HG03139 (cell line): ENCODE results near the gene FAM53C.

Source experiments
- ATAC-seq: cut with Tn5 transposase; IDR thresholded peaks from one replicate; pipeline ENCODE4 v1.9.1; 2021; ENCODE audit not compliant: unreplicated experiment

The FAM53C gene

DNA sequence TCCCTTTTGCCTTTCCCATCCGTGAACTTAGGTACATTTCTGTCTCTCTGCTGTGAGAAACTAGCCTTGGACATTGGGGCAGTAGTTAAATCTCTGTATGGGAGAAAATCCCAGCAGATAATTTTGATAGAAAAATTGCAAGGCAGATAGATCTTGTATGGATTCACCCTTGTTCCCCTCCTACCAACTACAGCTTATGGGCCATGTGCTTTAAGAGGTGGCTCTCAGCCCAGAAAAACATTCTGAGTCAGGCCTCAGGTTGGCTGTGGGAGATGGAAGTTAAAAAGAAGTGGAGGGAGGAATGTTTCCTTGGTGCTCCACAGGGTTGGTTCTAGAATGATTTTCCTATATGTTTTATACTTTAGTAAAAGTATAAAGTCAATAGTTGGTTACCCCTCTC is 13.0 kb downstream of the FAM53C start:
- no peak for ATAC-seq

DNA sequence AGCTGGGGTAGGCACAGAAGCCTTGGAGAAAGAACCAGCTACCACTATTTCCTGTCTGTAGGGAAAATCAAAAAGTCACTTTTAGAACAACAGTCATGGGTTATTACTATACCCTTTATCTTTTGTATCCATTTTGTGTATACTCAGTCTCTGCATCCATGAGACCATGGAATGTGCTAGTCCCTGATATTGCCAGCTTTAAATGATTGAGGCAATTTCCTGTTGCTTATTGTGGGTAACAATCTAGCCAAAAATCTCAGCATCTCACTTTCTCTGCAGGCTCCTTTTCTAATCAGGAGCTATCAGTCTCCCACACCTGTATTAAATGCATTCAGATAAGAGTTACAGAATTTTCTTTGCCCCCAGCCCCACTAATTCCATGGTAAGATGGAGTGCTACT is 13.5 kb downstream of the FAM53C start:
- ATAC-seq: no peak

DNA sequence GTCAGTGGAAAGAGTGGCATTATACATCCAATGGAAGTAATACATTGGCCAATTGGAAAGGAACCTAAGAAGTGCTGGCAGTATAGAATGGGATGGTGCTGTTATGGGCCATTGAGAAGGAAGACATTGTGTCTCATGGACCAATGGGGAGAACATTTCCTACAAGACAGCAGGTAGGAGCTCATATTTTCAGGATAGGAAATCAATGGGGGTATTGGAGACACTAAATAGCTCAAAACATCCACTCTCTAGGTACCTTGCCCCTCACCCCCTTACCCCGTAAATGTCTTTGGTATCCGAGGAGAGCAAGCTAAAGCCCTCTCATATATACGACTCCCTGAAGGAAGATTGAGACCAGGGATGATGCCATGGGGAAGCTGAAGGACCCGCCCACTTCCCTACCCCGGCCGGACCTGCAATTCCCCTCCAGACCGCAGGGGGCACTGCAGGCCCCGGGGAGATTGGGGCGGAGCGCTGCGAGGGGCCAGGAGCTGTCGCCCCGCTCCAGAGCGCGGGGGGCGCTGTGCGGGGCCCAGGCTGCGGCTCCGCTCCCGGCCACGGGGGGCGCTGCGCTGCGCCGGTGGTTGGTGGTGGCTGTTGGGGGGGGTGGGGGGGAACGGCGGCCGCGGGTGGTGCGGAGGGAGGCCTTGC is 14.1 kb downstream of the FAM53C start, which contains the start of gene KDM3B:
TSS of gene KDM3B (plus strand) at position 615 of the 651 bp plus-strand sequence. CDS start 111 bp downstream, outside the sequence.
- ATAC-seq: peak; percentile 64

DNA sequence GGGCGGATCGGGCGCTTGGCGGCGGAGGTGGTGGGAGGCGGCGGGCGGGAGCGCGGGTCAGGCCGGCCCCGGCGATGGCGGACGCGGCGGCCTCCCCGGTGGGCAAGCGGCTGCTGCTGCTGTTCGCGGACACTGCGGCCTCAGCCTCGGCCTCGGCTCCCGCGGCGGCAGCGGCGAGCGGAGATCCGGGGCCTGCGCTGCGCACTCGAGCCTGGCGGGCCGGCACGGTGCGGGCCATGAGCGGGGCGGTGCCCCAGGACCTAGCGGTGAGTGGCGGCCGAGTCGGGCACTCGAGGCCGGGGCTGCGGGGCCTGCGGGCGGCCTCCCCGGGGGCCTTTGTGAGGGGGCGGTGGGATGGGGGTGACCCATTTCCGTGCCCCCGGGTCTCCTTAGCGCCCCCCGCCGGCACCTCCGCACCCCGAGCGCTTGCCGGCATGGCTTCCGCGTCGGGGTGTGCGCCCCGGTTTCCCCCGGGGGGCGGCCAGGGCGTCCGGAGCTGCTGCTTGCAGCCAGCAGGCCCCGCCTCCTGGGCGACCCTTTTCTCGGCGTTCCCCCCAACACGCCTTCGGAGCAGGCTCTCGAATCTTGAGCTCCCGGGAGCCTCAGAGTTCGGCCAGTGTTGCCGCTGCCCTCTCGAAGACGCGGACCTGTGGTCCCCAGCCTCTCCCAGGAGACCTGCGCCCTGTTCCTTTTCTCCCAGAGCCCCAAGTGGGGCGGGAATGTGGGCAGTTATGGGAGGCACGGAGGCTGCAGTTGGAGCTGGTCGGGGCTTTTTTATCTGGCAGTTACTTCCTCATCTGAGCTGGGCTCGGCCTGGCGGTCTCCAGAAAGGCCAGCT is 14.9 kb downstream of the FAM53C start:
- peak; percentile 35 for ATAC-seq

DNA sequence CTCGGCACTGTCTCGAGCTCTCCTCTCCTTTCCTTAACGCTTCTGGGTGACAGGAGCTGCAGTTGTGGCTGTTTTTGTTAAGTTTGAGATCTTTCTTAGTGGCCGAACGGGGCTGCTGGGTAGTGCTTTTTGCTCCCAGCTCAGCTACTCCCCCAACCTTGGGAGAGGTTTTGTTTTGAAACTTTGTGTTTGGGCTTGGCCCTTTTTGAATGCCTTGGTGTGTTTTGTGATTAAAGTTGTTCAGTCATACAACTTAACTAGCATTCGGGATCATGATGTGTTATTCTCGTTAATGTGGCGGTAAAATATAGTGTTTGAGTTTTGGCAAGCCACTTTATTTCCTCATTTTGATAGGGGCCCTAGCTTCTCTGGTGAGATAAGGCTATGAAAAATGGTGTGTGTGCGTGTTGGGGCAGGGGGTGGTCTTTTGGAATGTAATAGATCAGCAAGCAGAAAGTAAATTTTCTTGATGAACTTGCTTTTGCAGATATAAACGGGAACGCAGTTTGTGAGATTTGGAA is 15.6 kb downstream of the FAM53C start:
- no peak for ATAC-seq

DNA sequence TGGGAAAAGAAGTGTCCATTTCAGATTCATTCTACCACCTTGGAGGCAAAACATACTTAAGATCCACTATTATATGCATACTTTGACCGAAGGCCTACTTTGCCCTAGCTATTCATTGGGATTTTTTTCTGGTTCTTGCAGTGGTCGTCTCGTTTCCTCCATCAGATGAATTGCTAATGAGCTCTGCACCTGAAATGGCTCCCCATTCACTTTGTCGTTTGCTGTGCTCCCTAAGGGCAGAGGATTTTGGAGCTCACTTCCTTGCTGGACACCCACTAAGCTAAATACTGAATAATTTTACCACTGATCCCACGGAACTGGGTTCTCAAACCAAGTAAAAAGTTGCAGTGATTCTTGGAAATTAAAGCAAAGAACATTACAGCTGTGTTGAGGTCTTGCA is 16.3 kb downstream of the FAM53C start:
- no peak for ATAC-seq

DNA sequence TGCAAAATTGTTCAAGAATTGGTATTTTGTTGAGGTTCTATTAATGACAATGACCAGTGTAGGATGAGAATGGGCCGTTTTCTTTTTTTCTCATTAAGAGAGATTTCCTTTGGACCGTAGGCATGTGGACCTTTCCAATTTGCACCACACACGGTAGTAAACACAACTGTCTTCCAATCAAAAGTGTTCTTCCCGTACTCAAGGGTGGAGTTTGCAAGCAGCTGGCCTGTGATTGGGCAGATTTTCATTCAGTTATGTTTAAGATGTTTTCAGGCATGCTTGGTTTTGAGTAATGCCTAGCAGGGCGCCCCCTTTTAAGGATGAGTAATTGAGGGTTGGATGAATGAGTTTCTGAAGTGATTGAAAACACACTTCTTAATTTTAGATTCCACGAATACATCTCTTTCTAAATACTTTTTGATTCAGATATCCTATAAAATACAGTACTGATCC is 16.9 kb downstream of the FAM53C start:
- peak; percentile 30 for ATAC-seq

DNA sequence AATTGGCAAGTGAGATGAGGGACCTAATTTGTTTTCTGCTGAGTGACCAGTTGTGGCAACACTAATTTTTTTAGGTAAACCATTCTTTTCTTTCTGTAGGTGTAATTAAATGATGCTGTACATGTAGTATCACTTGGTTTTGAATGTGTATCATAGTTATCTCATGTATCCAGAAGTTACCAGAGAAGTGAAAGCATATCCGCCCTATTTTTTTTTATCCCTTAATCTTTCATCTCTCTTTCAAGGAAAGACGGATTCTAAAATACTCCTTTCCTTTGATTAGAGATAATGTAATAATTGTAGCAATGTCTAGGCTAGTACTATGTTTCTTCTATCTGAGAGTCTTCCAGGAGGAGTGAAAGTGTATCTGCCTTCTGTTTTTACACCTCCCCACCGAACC is 21.6 kb downstream of the FAM53C start:
- ATAC-seq: no peak

DNA sequence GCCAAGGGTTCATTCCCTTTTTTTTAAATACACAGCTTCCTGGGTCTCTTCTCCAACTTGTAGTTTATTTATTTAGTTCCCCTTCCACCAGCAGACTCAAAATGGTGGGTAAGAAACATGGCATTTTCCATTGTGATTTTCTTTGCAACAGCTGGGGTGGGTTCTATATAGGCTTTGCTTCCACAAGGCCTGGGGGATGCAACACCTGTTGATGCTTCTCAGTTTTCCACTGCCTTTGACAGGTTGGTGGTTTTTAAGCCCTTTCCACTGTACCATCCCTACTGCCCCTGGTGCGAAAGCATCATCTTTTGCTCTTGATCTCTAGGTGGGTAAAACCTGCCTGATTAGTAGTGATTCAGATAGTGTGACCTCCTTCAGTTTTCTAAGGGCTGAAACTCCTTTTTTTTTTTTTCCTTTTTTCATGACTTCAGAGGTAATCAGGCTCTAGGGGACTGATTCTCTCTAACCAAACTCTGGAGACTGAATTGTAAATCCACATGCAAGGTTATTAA is 22.9 kb downstream of the FAM53C start:
- no peak for ATAC-seq

DNA sequence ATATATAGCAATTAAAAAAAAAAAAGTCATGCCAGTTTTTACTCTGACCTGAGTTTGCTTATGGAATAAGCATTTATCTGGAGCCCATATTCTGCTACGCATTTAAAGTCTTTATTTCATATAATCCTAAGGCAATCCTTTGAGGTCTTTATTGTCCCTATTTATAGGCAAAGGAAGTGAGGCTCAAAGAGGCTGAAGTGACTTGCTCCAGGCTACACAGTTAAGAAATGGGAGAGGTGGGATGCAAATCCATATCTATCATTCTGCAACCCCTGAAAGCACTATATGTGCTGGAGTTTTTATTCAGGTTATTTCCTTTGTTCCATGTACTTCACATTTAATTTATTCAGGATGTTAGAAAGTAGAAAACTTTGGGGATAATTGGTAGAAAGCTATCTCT is 26.5 kb downstream of the FAM53C start:
- no peak for ATAC-seq

DNA sequence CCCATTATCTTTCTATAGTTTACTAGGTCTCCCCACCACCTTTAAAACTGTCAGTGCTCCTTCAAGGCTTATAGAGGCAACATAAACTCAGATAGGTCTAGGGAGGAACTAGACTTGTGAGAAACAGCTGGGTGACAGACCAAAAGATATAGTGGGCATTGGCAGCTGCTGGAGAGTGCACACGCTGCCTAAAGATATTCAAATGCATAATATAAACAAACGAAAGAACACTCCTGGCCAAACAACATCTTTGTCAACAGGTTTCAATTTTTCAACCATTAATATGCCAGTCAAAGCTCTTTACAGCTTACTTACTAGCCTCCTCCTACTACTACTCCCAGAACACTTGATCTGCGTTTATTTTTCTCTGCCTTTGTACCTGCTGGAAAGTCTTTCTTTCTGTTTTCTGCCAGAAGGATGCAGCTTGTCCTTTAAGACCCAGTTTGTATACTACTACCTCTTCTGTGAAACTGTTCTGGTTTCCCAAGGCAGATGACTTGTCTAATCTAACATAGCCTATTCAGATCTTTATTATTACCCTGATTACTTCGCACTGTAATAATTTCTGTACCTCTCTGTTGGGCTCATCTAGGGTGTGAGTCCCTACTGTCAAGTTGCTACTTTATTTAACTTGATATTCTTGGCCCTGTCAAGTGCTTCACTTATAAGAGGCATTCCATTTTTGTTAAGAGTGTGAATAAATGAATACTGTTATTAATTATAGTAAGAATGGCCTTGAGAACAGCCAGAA is 28.7 kb downstream of the FAM53C start:
- no peak for ATAC-seq

DNA sequence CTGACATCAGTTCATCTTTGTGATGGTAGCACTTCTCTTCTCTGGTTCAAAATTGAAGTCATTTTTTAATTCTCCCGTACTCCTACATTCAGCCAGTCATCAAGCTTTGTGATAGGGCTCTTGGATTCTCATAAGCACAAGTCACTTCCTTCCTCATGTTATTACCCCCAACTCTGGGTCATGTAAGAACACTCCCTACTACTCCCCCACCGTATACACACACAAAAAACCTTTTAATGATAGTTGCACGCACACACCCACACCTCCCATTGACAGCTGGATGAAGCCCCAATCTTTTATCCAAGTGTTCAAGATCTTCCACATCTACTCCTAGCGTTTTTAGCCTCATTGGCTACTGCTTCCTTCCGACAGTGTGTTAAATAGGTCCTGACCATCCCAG is 31.2 kb downstream of the FAM53C start:
- no peak for ATAC-seq

DNA sequence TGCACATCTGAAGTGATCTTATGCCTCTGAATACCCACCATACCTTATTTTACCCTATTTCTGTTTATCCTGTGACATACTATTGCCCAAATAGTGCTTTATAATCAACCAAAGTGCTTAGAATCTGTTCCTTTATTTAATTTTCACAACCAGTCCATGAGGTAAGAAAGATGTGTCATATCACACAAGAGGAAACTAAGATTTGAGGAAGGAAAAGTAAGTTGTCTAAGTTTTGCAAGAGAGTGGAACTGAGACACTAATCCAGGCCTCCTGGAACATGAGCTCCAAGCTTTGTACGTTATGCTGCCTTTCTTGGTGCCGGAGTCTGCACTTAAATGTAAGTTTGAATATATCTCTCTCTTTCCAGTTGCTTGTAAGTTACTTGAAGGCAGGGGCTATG is 31.6 kb downstream of the FAM53C start:
- ATAC-seq: no peak

DNA sequence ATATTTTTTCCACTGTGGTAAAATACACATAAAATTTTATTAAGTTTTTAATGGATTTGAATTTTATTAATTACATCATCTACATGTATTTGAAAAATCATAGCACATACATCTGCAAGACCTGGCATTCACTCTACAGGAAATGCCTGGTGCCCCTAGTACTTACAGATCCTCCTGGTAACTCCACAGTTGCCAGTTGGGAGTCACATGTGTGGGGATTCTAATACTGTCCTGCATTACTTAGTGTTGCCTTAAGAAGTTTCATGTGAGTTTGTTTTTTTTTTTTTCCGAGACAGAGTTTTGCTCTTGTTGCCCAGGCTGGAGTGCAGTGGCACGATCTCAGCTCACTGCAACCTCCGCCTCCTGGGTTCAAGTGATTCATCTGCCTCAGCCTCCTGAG is 32.5 kb downstream of the FAM53C start:
- ATAC-seq: no peak

DNA sequence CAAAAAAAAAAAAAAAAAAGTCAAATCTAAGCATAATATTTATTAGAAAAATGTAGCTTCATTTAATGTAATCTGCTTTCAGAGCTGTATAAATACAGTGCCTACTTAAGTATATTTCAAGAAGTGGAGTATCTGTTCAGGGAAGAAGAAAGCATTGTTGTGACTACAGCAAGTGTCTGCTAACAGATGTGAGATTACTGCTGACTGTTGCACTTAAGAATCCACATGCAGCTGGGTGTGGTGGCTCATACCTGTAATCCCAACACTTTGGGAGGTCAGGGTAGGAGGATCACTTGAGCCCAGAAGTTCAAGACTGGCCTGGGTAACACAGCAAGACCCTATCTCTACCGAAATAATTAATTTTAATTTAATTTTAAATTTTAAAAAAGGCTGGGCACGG is 33.4 kb downstream of the FAM53C start:
- ATAC-seq: no peak

DNA sequence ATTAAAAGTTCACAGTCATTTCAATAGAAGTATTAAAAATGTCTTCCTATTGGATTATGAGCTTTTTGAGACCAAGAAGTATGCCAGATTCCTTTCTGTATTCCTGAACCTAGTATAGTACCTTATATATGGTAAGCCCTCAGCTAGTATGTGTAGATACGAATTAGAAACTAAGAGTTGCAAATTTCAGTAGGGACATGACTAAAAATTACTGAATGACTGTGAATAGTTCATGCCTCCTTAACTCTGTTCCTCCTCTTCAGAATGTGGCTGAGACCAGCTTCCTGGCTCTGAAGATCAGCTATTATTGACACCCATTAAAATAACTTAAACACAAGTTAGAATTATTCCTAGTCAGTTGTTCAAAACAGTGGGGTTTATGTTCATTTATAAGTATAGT is 34.2 kb downstream of the FAM53C start:
- ATAC-seq: no peak

DNA sequence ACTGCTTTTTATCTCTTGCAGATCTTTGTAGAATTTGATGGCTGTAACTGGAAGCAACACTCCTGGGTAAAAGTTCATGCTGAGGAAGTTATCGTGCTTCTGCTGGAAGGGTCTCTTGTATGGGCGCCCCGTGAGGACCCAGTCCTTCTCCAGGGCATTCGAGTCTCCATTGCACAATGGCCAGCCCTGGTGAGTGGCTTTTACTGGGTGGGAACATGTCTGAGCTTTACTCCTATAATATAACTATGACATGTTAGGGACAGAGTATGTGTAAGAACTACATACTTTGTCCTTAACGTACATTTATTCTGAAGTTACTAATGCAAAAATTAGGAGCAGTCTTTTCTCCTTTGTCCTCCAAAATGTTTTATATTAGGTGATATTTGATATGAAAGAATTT is 34.6 kb downstream of the FAM53C start:
- ATAC-seq: no peak

DNA sequence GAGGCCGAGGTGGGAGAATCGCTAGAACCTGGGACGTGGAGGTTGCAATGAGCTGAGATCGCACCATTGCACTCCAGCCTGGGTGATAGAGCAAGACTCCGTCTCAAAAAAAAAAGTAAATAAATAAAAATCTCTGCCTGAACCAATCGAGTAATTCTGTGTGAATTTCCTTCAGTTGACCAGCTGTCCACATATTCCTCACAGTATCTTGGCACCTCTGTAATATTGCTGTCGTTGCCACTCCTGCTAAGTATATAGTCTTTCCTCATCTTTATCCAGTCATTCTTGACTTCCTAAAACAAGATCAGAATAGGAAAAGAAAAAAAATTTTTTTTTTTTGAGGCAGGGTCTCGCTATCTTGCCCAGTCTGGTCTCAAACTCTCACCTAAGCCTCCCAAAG is 44.3 kb downstream of the FAM53C start:
- no peak for ATAC-seq

DNA sequence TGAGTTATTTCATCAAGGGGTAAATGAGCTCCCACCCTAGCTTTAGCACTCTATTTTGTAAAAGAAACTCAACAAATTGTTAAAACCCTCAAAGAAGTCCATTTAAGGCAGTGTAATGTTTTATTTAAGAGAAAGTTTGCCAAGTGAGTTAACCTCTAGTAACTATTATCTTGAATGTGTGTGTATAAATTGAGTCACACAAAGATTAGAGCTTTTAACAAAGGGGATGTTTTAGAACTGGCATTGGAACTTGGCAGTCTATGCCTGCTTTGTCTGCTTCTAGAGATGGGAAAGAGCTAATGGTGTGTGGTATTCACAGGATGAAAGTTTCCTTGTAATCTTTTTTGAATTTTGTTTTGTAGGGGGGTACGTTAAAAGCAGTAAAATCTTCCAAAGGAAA is 47.6 kb downstream of the FAM53C start:
- ATAC-seq: no peak

DNA sequence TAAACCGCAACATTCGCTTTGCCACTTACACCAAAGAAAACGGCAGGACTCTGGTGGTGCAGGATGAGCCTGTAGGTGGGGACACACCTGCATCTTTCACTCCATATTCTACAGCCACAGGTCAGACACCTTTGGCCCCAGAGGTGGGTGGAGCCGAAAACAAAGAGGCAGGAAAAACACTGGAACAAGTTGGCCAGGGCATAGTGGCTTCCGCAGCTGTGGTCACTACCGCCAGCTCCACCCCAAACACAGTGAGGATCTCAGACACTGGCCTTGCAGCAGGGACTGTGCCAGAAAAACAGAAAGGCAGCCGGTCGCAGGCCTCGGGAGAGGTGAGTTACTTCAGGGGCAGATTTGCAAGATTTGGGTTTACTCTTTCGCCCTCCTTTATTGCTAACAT is 48.2 kb downstream of the FAM53C start:
- no peak for ATAC-seq

DNA sequence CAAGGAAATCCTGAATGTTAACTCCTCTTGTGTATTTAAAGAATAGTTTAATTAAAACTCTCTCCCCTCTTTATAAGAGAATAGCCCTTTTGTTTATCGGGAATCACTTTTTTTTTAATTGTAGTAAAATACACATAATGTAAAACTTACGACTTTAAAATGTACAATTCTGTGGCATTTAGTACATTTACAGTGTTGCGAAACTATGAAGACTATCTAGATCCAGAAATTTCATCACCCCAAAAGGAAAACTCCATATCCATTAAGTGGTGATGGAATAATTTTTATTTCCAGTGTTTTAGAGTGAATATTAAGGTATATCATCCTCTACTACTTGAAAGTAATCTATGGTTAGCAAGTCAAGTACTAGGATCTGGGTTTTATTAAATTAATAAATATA is 51.3 kb downstream of the FAM53C start:
- ATAC-seq: no peak
